ENCODE measurements around the gene OTOG.
"Not testable (repeated sequence)": the region's sequence is repeated elsewhere in the genome, so short reads cannot be mapped to it uniquely, and the experiment has no call there.

OTOG gene

DNA sequence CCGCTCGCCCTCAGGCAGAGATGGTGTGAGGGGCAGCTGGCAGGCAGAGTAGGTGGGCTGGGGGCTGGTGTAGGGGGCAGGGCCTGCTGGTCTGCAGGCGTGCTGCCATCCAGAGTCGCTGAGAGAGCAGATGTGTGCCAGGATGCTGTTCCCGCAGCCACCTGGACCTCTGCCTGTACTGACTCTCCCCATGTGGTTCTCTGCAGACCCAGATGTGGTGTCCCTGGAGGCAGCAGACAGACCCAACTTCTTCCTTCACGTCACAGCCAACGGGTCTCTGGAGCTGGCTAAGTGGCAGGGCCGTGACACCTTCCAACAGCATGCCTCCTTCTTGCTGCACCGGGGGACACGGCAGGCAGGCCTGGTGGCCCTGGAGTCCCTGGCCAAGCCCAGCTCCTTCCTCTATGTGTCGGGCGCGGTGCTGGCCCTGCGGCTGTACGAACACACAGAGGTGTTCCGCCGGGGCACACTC is 58.6 kb downstream of the OTOG start:
- DNase-seq (ENCODE audit: low spot score): no peak

DNA sequence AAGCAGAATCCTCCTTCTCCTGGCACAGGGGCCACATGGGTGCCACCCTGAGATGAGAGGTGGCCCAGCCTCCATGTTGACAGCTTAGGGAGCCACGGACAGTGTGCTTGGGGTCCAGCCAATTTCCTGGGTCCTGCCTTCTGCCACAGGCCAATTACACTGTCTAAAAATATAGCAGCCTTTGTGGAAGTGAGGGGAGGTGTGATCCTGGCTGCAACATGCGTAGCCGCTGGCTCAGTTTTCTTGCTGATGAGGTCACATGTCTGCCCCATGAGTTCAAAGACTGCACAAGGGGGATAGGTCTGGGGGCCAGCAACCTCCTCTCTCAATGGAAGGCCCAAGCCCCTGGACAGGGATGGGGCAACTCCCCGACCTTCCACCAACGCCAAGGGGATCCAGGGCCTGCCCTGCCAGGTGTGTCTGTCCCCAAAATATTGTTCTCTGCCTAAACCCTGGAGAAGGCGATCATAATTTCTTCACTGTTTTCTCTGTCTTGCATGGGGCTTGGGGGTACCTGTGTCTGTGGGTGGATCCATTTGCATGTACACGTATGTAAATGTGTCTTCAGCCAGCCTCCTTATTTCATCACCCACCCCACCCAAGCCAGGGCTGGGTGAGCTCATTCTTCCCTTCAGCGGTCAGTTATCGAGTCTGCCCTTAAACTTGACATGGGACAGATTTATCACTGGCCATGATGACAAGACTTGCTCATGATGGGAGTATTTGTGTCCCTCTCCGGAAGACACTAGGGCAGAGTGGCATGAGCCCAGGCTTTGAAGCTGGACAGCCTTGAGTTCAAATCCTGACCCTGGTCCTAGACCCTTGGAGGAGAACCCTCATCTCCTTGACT is 59.4 kb downstream of the OTOG start:
- no peak for DNase-seq (ENCODE audit: low spot score)

DNA sequence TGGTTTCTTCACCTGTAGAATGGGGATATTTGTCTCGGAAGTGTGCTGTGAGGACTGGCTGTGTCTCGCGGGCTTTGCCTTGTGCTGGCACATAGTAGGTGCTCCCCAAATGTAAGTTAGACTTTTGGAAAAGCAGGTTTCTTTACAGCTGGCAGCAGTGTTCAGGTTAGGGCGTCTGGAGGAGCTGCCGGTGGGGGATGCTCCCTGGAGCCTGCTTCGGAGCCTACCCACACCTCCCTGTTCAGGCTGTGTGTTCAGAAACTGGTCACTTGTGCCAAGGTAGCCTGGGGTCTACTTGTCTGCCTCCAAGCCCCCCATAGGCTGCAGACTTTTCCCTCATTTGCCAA is 60.0 kb downstream of the OTOG start:
- DNase-seq (ENCODE audit: low spot score): no peak

DNA sequence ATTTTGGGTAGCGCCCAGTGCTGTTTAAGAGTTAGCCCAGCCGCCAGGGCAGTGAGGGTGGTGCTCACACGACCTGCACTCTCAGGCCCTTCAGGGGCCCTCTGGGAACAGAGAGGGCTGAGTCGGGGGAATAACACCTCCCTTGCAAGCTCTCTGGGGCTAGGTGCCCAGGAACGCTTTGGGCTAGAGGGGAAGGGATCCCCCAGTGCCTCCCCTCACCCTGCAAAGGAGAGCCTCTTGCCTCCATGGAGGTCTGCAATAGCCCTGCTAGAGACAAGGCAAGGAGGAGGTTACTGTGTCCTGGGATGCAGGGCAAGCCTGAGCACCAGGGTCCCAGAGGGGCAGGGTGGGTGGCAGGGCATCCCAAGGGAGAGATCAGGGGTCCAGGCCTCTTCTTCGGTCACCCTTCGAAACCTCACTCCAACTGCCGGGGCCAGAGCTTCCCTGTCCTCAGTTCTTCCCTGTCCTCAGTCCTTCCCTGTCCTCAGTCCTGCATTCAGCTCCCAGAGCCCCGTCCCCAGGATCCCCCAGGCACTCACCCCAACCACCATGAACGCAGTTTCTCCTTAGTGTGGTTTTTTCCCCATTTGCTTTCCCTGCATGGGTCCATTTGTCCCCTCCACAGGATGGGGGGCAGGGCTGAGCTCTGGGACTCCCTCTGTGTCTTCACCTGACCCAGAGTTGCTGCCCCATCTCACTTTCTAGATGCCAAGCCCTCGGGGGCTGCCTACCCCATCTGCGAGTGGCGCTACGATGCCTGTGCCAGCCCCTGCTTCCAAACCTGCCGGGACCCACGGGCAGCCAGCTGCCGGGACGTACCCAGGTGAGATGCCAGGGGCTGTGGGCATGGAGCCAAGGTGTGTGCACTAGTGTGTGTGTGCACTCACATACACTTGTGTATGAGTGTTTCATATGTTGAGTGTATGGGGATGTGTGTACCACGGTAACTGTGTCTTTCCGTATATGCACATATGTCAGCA is 60.8 kb downstream of the OTOG start:
- DNase-seq (ENCODE audit: low spot score): no peak

DNA sequence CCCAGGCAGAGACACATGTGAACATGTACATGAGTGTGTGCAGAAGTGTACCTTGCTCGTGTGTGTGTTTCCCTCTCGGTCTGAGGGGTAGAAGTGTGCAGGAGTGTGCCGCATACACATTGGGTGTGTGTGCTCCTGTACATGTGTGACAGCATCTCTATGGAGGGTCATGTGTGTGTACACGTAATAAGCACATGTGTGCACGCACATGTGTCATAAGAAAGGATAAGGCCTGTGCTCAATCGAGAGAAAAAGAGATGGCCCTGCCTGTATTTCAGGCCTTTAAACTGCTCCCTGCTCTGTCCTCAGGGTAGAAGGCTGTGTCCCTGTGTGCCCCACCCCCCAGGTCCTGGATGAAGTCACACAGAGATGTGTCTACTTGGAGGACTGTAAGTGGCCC is 61.8 kb downstream of the OTOG start:
- DNase-seq (ENCODE audit: low spot score): no peak

DNA sequence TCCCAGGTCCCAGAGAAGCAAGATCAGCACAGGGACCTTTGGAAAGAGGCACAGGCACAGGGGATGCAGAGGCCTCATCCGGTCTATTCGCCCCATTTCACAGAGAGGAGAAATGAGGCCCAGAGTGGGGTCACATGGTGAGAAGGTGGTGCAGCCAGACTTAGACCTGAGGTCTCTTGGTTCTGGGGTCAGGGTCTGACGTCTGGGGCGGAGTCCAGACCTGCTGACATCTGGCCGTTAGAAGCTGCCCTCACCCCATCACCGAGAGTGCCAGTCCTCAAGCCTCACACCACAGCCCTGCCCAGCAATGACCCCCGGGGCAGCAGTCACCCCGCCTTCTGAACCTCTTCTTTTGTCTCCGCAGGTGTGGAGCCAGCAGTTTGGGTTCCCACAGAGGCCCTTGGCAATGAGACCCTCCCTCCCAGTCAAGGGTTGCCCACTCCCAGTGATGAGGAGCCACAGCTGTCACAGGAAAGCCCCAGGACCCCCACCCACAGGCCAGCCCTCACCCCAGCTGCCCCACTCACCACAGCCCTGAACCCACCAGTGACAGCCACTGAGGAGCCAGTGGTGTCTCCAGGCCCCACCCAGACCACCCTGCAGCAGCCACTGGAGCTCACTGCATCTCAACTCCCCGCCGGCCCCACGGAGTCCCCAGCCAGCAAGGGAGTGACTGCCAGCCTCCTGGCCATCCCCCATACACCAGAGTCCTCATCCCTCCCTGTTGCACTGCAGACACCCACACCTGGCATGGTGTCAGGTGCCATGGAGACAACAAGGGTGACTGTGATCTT is 62.4 kb downstream of the OTOG start:
- no peak for DNase-seq (ENCODE audit: low spot score)

DNA sequence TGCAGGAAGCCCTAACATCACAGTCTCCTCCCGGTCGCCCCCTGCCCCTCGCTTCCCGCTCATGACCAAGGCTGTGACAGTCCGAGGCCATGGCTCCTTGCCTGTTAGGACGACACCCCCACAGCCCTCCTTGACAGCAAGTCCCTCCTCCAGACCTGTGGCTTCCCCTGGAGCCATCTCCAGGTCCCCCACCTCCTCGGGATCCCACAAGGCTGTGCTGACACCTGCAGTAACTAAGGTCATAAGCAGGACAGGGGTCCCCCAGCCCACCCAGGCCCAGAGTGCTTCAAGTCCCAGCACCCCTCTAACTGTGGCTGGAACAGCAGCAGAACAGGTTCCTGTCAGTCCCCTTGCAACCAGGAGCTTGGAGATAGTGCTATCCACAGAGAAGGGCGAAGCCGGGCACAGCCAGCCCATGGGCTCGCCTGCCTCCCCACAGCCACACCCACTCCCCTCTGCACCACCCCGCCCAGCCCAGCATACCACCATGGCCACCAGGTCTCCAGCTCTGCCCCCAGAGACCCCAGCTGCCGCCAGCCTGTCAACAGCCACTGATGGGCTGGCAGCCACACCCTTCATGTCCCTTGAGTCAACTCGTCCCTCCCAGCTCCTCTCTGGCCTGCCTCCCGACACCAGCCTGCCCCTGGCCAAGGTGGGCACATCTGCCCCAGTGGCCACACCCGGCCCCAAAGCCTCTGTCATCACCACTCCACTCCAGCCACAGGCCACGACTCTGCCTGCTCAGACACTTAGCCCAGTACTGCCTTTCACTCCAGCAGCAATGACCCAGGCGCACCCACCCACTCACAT is 63.2 kb downstream of the OTOG start:
- no peak for DNase-seq (ENCODE audit: low spot score)

DNA sequence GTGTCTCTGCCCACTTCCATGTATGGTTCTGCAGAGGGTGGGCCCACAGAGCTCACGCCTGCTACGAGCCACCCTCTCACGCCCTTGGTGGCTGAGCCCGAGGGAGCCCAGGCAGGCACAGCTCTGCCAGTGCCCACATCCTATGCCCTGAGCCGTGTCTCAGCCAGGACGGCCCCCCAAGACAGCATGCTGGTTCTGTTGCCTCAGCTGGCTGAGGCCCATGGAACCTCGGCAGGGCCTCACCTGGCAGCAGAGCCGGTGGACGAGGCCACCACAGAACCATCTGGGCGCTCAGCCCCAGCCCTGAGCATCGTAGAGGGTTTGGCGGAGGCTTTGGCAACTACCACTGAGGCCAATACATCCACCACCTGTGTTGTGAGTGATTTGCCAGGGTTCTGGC is 64.0 kb downstream of the OTOG start:
- DNase-seq (ENCODE audit: low spot score): no peak

DNA sequence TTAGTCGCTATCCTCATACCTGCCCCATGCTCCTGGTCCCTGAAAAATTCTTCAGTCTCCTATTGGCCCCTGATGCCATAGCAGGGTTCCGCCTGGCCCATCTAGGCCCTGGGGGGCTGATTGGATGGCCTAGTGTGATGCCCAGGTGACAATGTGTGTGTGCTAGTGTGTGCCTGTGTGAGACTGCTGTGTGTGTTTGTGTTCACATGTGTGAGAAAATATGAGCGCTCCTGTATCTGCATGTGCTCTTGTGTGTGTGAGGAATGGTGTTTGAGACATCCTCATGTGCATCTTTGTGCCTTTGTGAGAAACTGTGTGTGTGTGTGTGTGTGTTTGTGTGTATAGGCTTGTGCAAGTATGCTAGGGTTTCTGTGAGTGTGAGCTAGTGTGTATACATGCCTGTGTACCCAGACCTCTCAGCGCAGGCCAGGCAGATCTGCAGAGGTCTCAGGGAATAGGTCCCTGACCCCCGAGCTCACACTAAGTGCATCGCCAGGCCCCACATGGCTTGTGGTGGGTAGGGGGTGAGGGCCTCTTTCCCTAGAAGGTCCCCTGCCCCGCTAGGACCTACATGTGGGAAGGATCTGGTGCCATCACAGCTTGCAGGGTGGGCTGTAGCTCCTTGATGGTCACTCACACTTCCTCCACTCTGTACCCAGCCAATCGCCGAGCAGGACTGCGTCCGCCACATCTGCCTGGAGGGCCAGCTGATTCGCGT is 64.6 kb downstream of the OTOG start:
- no peak for DNase-seq (ENCODE audit: low spot score)

DNA sequence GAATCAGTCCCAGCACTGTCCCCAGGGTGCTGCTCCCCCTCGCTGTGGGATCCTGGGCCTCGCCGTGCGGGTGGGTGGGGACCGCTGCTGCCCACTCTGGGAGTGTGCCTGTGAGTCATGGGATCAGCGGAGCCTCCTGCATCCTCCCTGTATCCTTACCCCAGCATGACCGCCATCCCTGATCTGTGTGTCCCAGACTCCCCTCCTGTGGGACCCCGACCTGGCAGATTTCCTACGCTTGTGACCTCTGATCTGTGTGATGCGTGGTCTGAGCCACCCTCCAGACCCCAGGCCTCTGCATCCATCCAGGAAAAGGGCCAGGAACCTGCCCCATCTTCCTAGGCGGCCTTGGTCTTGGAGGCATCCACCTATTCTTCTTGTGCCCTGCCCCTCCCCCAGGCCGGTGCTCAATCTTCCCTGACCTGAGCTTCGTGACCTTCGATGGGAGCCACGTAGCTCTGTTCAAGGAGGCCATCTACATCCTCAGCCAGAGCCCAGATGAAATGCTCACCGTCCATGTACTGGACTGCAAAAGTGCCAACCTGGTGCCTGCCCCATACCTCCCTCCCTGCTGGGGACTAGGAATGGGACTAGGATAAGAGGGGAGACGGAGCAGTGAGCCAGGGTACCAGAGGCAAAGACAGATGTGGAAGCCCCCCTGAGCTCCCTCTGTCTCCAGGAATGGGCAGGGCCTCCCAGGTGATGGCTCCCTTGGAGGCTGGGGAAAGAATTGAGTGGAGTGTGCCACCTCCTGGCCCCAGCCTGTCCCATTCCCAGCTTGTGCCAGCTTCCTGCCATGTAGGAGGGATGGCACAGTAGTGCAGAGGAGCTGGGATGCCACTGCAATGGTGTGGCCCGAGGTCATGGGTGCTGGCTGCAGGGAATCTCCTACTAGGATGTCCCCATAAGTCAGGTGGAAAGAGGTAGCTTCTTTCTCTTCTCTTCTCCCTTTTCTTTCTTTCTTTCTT is 65.4 kb downstream of the OTOG start:
- DNase-seq (ENCODE audit: low spot score): no peak

DNA sequence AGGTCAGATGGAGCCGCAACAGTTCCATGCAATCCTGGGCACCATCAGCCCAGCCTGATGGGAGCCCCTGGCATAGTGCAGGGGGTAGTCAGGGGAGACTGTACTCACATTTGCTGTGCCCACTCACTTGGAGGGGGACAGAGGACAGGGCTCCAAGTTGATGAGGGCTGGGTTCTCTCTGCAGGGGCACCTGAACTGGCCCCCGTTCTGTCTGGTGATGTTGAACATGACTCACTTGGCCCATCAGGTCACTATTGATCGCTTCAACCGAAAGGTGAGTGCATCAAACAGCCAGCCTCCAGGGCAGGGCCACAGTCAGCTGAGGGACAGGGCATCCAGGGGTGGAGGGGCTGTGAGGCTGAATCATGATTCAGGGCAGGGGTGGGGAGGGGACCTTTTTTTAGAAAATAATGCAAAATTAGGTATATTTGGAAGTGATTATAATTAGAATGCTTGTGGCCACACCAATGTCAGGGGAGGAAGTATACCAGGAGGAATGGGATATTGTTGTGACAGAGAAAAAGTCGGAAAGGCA is 66.4 kb downstream of the OTOG start:
- no peak for DNase-seq (ENCODE audit: low spot score)

DNA sequence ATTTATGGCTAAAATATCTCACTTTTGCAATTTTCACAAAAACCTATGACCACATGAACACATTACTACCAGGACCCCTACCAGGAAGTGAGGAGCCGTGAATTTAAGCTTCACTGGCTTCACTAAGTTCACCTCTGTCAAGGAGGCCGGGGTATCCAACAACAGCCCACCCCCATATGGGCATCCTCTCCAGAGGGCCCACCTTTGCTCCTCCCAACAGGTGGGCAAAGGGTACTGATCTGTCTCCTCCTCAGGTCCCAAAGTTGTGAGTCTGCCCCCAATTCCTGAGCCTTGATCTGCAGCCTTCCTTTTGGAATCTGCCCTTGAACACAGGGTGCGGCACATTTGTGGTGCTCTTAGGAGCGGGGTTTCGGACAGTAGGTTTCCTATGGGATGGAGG is 66.9 kb downstream of the OTOG start:
- DNase-seq (ENCODE audit: low spot score): no peak

DNA sequence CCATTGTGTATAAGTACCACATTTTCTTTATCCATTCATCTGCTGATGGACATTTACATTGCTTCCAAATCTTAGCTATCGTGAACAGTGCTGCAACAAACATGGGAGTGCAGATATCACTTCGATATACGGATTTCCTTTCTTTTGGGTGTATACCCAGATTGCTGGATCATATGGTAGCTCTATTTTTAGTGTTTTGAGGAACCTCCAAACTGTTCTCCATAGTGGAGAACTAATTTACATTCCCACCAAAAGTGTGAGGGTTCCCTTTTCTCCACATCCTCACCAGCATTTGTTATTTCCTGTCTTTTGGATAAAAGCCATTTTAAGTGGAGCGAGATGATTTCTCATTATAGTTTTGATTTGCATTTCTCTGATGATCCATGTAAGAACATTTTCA is 75.7 kb downstream of the OTOG start:
- DNase-seq (ENCODE audit: low spot score): not testable (repeated sequence)

DNA sequence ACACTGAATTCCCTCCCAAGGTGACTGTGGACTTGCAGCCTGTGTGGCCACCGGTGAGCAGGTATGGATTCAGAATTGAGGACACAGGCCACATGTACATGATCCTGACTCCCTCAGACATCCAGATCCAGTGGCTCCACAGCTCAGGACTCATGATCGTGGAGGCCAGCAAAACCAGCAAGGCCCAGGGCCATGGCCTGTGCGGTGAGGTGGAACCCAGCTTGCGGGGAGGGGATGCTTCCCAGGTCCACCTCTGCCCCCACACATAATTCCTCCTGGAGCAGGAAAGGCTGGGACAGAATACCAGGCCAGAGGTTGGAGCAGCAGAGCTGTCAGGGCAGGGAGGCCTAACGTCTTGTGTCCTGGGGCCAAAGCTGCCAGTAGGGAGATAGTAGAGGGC is 82.1 kb downstream of the OTOG start:
- no peak for DNase-seq (ENCODE audit: low spot score)

DNA sequence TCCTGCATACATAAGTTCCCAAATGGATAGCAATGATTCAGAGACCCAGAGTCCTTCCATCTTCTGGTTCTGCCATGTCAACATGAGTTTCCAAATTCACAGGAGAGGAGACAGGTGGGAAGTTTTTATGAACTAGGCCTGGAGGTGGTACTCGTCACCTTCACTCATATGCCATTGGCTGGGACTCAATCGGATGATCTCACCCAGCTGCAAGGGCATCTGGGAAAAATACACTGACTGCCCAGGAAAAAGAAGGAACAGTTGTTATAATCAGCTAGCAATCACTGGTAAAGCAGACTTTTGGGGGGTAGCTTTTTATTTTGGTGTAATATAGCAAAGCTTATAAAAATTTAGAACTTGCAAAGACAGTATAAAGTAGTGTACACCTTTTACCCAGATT is 83.9 kb downstream of the OTOG start:
- no peak for DNase-seq (ENCODE audit: low spot score)

DNA sequence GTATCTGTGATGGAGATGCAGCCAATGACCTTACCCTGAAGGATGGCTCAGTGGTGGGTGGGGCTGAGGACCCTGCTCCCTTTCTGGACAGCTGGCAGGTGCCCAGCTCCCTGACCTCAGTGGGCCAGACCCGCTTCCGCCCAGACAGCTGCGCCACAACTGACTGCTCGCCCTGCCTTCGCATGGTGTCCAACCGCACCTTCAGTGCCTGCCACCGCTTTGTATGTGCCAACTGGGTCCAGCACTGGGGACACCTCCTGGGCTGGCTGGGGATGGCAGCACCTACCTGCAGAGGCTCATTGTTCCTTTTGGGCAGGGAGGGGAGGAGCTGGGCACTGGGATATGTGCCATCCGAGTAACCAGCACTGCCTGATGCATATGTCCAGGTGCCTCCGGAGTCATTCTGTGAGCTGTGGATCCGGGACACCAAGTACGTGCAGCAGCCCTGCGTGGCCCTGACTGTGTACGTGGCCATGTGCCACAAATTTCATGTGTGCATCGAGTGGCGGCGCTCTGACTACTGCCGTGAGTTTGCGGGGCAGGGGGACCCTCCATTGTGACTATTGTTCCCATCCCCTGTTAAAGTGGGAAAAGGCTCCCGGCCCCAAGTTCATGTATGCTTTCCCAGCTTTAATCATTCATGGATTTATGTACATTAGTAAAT is 84.8 kb downstream of the OTOG start:
- no peak for DNase-seq (ENCODE audit: low spot score)

DNA sequence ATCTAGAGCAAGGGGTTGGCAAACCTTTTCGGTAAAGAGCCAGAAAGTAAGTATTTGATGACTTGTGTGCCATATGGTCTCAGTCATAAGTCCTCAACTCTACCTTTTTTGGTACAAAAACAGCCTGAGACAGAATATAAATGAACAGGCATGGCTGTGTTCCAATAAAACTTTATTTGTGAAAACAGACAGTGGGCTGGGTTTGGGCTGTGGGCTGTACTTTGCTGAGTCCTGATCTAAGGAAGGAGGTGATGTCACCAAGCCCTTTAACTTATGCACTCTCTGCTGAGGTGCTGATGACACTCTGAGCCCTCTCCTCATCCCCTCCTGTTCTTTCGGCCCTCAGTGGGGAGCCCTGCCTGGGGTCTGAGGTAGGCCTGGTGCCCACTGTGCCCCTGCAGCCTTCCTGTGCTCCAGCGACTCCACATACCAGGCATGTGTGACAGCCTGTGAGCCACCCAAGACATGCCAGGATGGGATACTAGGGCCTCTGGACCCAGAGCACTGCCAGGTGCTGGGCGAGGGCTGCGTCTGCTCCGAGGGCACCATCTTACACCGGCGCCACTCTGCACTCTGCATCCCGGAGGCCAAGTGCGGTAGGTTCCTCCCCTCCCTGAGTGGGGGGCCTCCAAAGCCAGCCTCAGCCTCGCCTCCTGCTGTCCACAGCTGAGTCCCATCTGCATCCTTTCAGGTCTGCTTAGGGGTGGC is 86.4 kb downstream of the OTOG start:
- no peak for DNase-seq (ENCODE audit: low spot score)
